GM21360 (cell line): Measurements from ENCODE around the gene ACAD10.
A peak's percentile ranks its signal among the peaks of the same experiment; 100 is the strongest.

Experiments used
- ATAC-seq: cut with Tn5 transposase; IDR thresholded peaks from one replicate; pipeline ENCODE4 v1.9.1; 2021; ENCODE audit warnings: mild to moderate bottlenecking, moderate library complexity; ENCODE audit not compliant: unreplicated experiment

ACAD10 gene

GRCh38 chr12:111773801-111774551 lies 88.1 kb downstream of the ACAD10 start:
- no peak for ATAC-seq

GRCh38 chr12:111775205-111776193 lies 89.6 kb downstream of the ACAD10 start:
- ATAC-seq, result peak; percentile 64

- no peak for ATAC-seq
Measured at GRCh38 chr12:111776836-111777344, 91.0 kb downstream of the ACAD10 start.

GRCh38 chr12:111777345-111778045 lies 91.6 kb downstream of the ACAD10 start:
- no peak for ATAC-seq

- no peak for ATAC-seq
Measured at GRCh38 chr12:111780166-111780565, 94.3 kb downstream of the ACAD10 start.

GRCh38 chr12:111780615-111781014 lies 94.8 kb downstream of the ACAD10 start:
- no peak for ATAC-seq

GRCh38 chr12:111781085-111781658 lies 95.3 kb downstream of the ACAD10 start:
- ATAC-seq, result no peak

GRCh38 chr12:111783046-111783445 lies 97.2 kb downstream of the ACAD10 start:
- ATAC-seq, result no peak

GRCh38 chr12:111784953-111785352 lies 99.1 kb downstream of the ACAD10 start:
- no peak for ATAC-seq

- ATAC-seq, result no peak
Measured at GRCh38 chr12:111785651-111786050, 99.8 kb downstream of the ACAD10 start.

- ATAC-seq, result no peak
Measured at GRCh38 chr12:111788178-111788654, 102.4 kb downstream of the ACAD10 start.

- no peak for ATAC-seq
Measured at GRCh38 chr12:111789779-111790178, 103.9 kb downstream of the ACAD10 start.

GRCh38 chr12:111791507-111791906 lies 105.7 kb downstream of the ACAD10 start:
- no peak for ATAC-seq

GRCh38 chr12:111792155-111792855 lies 106.5 kb downstream of the ACAD10 start:
- ATAC-seq, result no peak

- no peak for ATAC-seq
Measured at GRCh38 chr12:111792856-111793235, 107.0 kb downstream of the ACAD10 start.

GRCh38 chr12:111798182-111798581 lies 112.3 kb downstream of the ACAD10 start:
- no peak for ATAC-seq

GRCh38 chr12:111799758-111800157 lies 113.9 kb downstream of the ACAD10 start:
- no peak for ATAC-seq

GRCh38 chr12:111803038-111803626 lies 117.3 kb downstream of the ACAD10 start:
- no peak for ATAC-seq

GRCh38 chr12:111803851-111804250 lies 118.0 kb downstream of the ACAD10 start:
- ATAC-seq, result no peak
